K562 (cell line): ENCODE measurements around the gene HMGN2. TPM values are rescaled to one million over a fixed set of nuclear protein-coding genes. Genes with fewer than 3 reads are reported as not detected.

Experiments used
- CBX8 ChIP-seq: fragments of 200-600 bp; sonication (generic); IDR thresholded peaks from 2 replicates; pipeline ENCODE4 v1.6.1; 2012; ENCODE audit warnings: borderline replicate concordance, mixed run types, low read depth, mild to moderate bottlenecking, moderate library complexity, mixed read lengths, low read length, control low read depth, inconsistent platforms; ENCODE audit not compliant: poor library complexity, severe bottlenecking; ENCODE audit errors: extremely low read depth
- CEBPB ChIP-seq: fragments of 450-650 bp; IDR thresholded peaks from 2 replicates; pipeline ENCODE4 v1.6.1; 2016; ENCODE audit warnings: missing genetic modification characterization, missing compliant biosample characterization
- CHD4 ChIP-seq: fragments of 200-600 bp; sonication (generic); IDR thresholded peaks from 3 replicates; pipeline ENCODE4 v1.6.1; 2012; ENCODE audit warnings: low read depth, mild to moderate bottlenecking, mixed read lengths, low read length, inconsistent platforms; ENCODE audit not compliant: insufficient read depth, insufficient replicate concordance, poor library complexity, severe bottlenecking
- FOXJ3 ChIP-seq: sonication (generic); formaldehyde crosslinking; IDR thresholded peaks from 2 replicates; pipeline ENCODE4 v1.4.0; 2020; ENCODE audit warnings: mild to moderate bottlenecking, missing genetic modification reagents
- LARP7 ChIP-seq: fragments of 450-650 bp; IDR thresholded peaks from 2 replicates; pipeline ENCODE4 v1.6.1; 2016
- MTA2 ChIP-seq: fragments of 450-650 bp; IDR thresholded peaks from 2 replicates; pipeline ENCODE4 v1.6.1; 2016; ENCODE audit warnings: low read depth
- MTA3 ChIP-seq: fragments of 450-650 bp; formaldehyde crosslinking; IDR thresholded peaks from 2 replicates; pipeline ENCODE4 v1.6.1; 2017; ENCODE audit warnings: mild to moderate bottlenecking, borderline replicate concordance
- POLR2B ChIP-seq: fragments of 450-650 bp; IDR thresholded peaks from 2 replicates; pipeline ENCODE4 v1.6.1; 2018; ENCODE audit warnings: low read depth; ENCODE audit not compliant: partially characterized antibody
- RAD21 ChIP-seq, 2 experiments: fragments of 250-450 bp in 1 of 2; fragments of 450-650 bp in 1 of 2; sonication (Bioruptor Pico) in 1 of 2; formaldehyde crosslinking in 1 of 2; IDR thresholded peaks in 1 of 2; conservative IDR thresholded peaks in 1 of 2; 2 replicates each; pipeline versions ENCODE4 v1.4.0 to v1.8.0; 2020 to 2022; ENCODE audit warnings: mild to moderate bottlenecking in 2 of 2, moderate library complexity in 1 of 2
- TBP ChIP-seq: optimal IDR thresholded peaks from 2 replicates; pipeline ENCODE3; 2011; ENCODE audit warnings: low read depth, low read length, improper control_type of control experiment
- ZKSCAN3 ChIP-seq: fragments of 250-450 bp; sonication (Bioruptor Pico); IDR thresholded peaks from 2 replicates; pipeline ENCODE4 v1.4.0; 2020
- polyA plus RNA-seq, 8 experiments: library from polyadenylated mRNA; depleted of rRNA in 4 of 8; stranded (reverse) in 5 of 8; unstranded in 3 of 8; fragments of >200 nt; fragmentation: Nextera tagmentation in 2 of 8; fragmentation: Illumina TruSeq in 1 of 8; extraction: Ambion mirVana in 2 of 8; extraction: Trizol in 1 of 8; gene quantifications; 2 replicates each; pipeline versions ENCODE4 v1.2.1 to v1.2.3, GENCODE V29; 2011 to 2014; ENCODE audit warnings: inconsistent platforms in 1 of 8, missing spikeins in 1 of 8
- total RNA-seq, 7 experiments: library from RNA; depleted of rRNA in 6 of 7; stranded (reverse); fragments of >200 nt in 6 of 7; fragmentation: Illumina TruSeq in 2 of 7; extraction: Trizol in 2 of 7; gene quantifications; 2 replicates each; pipeline versions ENCODE4 v1.2.1 to v1.2.3, GENCODE V29; 2011 to 2021; ENCODE audit warnings: low replicate concordance in 1 of 7
- TF ChIP-seq, protein P1 (sequence below): fragments of 250-450 bp; sonication (Bioruptor Pico); IDR thresholded peaks from 2 replicates; pipeline ENCODE4 v1.4.0; 2020
- TF ChIP-seq, protein P2 (sequence below): fragments of 250-450 bp; sonication (Bioruptor Pico); IDR thresholded peaks from 2 replicates; pipeline ENCODE4 v1.4.0; 2020; ENCODE audit warnings: mild to moderate bottlenecking, moderate library complexity
- TF ChIP-seq, protein P3 (sequence below), 2 experiments: fragments of 450-650 bp in 1 of 2; sonication (generic) in 1 of 2; formaldehyde crosslinking in 1 of 2; IDR thresholded peaks; 2 replicates each; pipeline versions ENCODE4 v1.7.1 to v1.9.0; 2016 to 2022; ENCODE audit warnings: inconsistent platforms in 1 of 2, mild to moderate bottlenecking in 1 of 2, missing genetic modification reagents in 1 of 2

HMGN2 gene
- total and polyA plus RNA-seq, 9 of the 15 experiments (the other 6 are each of a cell fraction or from before 2014, with no cell fraction given): 370 to 1,354 (median 965) TPM

DNA sequence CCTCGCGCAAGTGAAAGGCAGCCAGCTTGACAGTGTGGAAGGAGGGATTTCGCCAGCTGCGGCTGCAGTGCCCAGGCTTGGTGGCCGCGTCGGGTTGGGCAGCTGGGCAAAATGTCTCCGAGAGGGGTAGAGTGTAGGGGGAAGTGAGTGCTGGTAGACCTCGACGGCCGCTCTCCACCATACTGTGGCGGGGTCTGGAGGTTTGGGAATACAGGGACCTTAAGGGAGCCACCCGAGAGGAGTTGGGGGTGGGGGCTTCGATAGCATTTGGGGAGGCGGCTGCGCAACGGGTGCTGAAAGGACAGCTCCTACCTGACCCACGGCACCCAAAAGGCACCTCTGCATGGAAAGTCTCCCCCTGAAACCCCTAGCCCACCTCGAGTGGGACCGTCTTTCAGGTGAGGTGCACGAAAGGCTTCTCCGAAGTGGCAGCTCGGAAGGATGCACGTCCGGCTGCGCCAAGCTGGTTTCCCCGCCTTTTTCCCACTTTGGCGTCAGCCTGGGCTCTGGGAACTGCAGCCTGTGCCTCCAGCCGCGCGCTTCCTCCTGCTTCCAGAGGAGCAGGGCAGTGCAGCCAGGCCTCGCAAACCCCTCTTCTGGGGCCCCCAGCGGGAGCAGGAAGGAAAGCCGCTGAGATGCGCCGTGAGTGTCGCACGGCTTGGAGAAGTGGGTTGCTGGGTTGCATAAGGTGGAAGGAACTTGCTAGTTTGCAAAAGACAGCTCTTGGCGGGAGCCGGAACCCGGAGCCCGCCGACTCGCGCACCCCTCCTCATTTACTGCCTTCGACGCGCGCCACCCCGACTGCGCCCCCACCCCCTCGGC, 531 bp upstream of the HMGN2 start (continued):
- TF ChIP-seq CHD4: no peak
- no peak for TF ChIP-seq RAD21 (CRISPR knock-in tag; conservative IDR thresholded peaks at IDR 0.05 in 1 of 2, IDR thresholded peaks at IDR 0.05 in 1 of 2)
- no peak for TF ChIP-seq ZKSCAN3 (CRISPR knock-in tag)
- no peak for TF ChIP-seq MTA3
- TF ChIP-seq, protein P1, sequence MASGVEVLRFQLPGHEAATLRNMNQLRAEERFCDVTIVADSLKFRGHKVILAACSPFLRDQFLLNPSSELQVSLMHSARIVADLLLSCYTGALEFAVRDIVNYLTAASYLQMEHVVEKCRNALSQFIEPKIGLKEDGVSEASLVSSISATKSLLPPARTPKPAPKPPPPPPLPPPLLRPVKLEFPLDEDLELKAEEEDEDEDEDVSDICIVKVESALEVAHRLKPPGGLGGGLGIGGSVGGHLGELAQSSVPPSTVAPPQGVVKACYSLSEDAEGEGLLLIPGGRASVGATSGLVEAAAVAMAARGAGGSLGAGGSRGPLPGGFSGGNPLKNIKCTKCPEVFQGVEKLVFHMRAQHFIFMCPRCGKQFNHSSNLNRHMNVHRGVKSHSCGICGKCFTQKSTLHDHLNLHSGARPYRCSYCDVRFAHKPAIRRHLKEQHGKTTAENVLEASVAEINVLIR: no peak; the same call in 1 of the 2 replicates
- TF ChIP-seq, protein P2, sequence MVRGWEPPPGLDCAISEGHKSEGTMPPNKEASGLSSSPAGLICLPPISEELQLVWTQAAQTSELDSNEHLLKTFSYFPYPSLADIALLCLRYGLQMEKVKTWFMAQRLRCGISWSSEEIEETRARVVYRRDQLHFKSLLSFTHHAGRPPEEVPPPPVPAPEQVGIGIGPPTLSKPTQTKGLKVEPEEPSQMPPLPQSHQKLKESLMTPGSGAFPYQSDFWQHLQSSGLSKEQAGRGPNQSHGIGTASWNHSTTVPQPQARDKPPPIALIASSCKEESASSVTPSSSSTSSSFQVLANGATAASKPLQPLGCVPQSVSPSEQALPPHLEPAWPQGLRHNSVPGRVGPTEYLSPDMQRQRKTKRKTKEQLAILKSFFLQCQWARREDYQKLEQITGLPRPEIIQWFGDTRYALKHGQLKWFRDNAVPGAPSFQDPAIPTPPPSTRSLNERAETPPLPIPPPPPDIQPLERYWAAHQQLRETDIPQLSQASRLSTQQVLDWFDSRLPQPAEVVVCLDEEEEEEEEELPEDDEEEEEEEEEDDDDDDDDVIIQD: no peak
- no peak for TF ChIP-seq LARP7
- TF ChIP-seq, protein P3, sequence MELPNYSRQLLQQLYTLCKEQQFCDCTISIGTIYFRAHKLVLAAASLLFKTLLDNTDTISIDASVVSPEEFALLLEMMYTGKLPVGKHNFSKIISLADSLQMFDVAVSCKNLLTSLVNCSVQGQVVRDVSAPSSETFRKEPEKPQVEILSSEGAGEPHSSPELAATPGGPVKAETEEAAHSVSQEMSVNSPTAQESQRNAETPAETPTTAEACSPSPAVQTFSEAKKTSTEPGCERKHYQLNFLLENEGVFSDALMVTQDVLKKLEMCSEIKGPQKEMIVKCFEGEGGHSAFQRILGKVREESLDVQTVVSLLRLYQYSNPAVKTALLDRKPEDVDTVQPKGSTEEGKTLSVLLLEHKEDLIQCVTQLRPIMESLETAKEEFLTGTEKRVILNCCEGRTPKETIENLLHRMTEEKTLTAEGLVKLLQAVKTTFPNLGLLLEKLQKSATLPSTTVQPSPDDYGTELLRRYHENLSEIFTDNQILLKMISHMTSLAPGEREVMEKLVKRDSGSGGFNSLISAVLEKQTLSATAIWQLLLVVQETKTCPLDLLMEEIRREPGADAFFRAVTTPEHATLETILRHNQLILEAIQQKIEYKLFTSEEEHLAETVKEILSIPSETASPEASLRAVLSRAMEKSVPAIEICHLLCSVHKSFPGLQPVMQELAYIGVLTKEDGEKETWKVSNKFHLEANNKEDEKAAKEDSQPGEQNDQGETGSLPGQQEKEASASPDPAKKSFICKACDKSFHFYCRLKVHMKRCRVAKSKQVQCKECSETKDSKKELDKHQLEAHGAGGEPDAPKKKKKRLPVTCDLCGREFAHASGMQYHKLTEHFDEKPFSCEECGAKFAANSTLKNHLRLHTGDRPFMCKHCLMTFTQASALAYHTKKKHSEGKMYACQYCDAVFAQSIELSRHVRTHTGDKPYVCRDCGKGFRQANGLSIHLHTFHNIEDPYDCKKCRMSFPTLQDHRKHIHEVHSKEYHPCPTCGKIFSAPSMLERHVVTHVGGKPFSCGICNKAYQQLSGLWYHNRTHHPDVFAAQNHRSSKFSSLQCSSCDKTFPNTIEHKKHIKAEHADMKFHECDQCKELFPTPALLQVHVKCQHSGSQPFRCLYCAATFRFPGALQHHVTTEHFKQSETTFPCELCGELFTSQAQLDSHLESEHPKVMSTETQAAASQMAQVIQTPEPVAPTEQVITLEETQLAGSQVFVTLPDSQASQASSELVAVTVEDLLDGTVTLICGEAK (IDR thresholded peaks at IDR 0.05): no peak
- TF ChIP-seq, protein P3 (CRISPR knock-in tag; IDR thresholded peaks at IDR 0.05): peak; percentile 49; the same call in 1 of the 2 replicates
- TF ChIP-seq CEBPB (tag): no peak
- TF ChIP-seq FOXJ3: no peak
- TF ChIP-seq CBX8: no peak
- TF ChIP-seq MTA2: no peak
- no peak for TF ChIP-seq TBP
- TF ChIP-seq POLR2B: no peak
